Hindlimb muscle (tissue), 1 donor: ENCODE data around the gene TSPEAR. TPM values are rescaled to one million over a fixed set of nuclear protein-coding genes. Genes with fewer than 3 reads are reported as not detected.

ENCODE experiments used
- DNase-seq: peaks from one replicate; pipeline ENCODE4 v3.0.0-alpha.2; 2013
- polyA plus RNA-seq: library from polyadenylated mRNA; unstranded; fragments of 120-200 nt; gene quantifications from one replicate; pipeline ENCODE4 v1.2.1, GENCODE V29; 2013; ENCODE audit not compliant: insufficient read length

Gene TSPEAR
- polyA plus RNA-seq, 1 donor, result 0.14 TPM

GRCh38 chr21:44540741-44541288 lies 170.6 kb downstream of the TSPEAR start:
- no peak for DNase-seq

- DNase-seq, result no peak
Measured at GRCh38 chr21:44539991-44540666, 171.2 kb downstream of the TSPEAR start, which contains the start of gene KRTAP10-1. KRTAP10-1 (minus strand) TSS chr21:44540195; CDS start chr21:44540150, 45 bp downstream.

- no peak for DNase-seq
Measured at GRCh38 chr21:44539046-44539445, 172.3 kb downstream of the TSPEAR start.

- DNase-seq, result no peak
Measured at GRCh38 chr21:44537930-44538911, 173.2 kb downstream of the TSPEAR start.

- DNase-seq, result no peak
Measured at GRCh38 chr21:44535963-44536362, 175.4 kb downstream of the TSPEAR start.

- DNase-seq, result no peak
Measured at GRCh38 chr21:44534688-44535087, 176.7 kb downstream of the TSPEAR start.

GRCh38 chr21:44533891-44534627 lies 177.3 kb downstream of the TSPEAR start:
- no peak for DNase-seq

GRCh38 chr21:44533121-44533890 lies 178.1 kb downstream of the TSPEAR start:
- DNase-seq, result no peak

GRCh38 chr21:44532712-44533111 lies 178.7 kb downstream of the TSPEAR start:
- no peak for DNase-seq

GRCh38 chr21:44531606-44532564 lies 179.5 kb downstream of the TSPEAR start:
- DNase-seq, result no peak

GRCh38 chr21:44530903-44531605 lies 180.3 kb downstream of the TSPEAR start:
- no peak for DNase-seq

- no peak for DNase-seq
Measured at GRCh38 chr21:44530221-44530902, 181.0 kb downstream of the TSPEAR start.

GRCh38 chr21:44529503-44530125 lies 181.8 kb downstream of the TSPEAR start:
- no peak for DNase-seq

GRCh38 chr21:44529011-44529421 lies 182.4 kb downstream of the TSPEAR start:
- no peak for DNase-seq

- DNase-seq, result no peak
Measured at GRCh38 chr21:44528634-44528995, 182.8 kb downstream of the TSPEAR start.

- DNase-seq, result no peak
Measured at GRCh38 chr21:44527983-44528633, 183.3 kb downstream of the TSPEAR start.

- no peak for DNase-seq
Measured at GRCh38 chr21:44527156-44527982, 184.0 kb downstream of the TSPEAR start.
